HCT116 (cell line): ENCODE measurements around the gene PWWP3B. TPM values are rescaled to one million over a fixed set of nuclear protein-coding genes. Genes with fewer than 3 reads are reported as not detected.

Source experiments
- ATAC-seq: fragments of 200-7000 bp; cut with Tn5 transposase; 2 replicates; pipeline ENCODE4 v1.9.1; 2020; ENCODE audit warnings: mild to moderate bottlenecking, moderate library complexity
- Bru-seq: library from RNA; stranded (reverse); fragments of 400-500 nt; gene quantifications from one replicate; lab custom pipeline; 2021; lab: Mats Ljungman, UMichigan
- BruChase-seq, 2 experiments: library from RNA; stranded (reverse); fragments of 400-500 nt; gene quantifications; one replicate each; lab custom pipeline; 2021; lab: Mats Ljungman, UMichigan
- BruUV-seq: library from RNA; stranded (reverse); fragments of 400-500 nt; replicated peaks from 2 replicates; lab custom pipeline; 2021; lab: Mats Ljungman, UMichigan
- CTCF ChIA-PET: fragments of 300-600 bp; sonication (Branson Sonifier 250); formaldehyde crosslinking; loops from one replicate; lab custom pipeline; 2021; ENCODE audit warnings: antibody characterized with exemption; lab: Charles Lee
- POLR2A ChIA-PET: fragments of 300-600, 350-600 bp; sonication (Branson Sonifier 250); formaldehyde crosslinking; loops from one replicate; lab custom pipeline; 2021; ENCODE audit warnings: antibody characterized with exemption; lab: Charles Lee
- RAD21 ChIA-PET, 2 experiments: fragments of 300-600 bp; sonication (Branson Sonifier 250); formaldehyde crosslinking; loops; one replicate each; lab custom pipeline; 2023; ENCODE audit warnings: low total read pairs in 2 of 2; ENCODE audit not compliant: uncharacterized antibody in 2 of 2, unreplicated experiment in 2 of 2, low non-redundant PET in 1 of 2; lab: Charles Lee
- DNase-seq: peaks from one replicate; pipeline ENCODE4 v3.0.0-alpha.2; 2010; ENCODE audit warnings: low read depth, low spot score
- H2AFZ ChIP-seq: fragments of 200-600 bp; shearing (Covaris generic), sonication (generic); 2 replicates; pipeline ENCODE4 v1.6.1; 2017; ENCODE audit warnings: low read depth, mixed run types, mixed read lengths, antibody characterized with exemption, low read length; ENCODE audit not compliant: poor library complexity, severe bottlenecking
- H3K27ac ChIP-seq: 2 replicates; pipeline ENCODE4 v1.5.1; 2012; ENCODE audit warnings: low read depth, low read length
- H3K27me3 ChIP-seq: fragments of 200-600 bp; sonication (generic); 2 replicates; pipeline ENCODE4 v1.6.1; 2016; ENCODE audit warnings: mixed run types, low read length, mixed read lengths; ENCODE audit not compliant: insufficient read depth
- H3K36me3 ChIP-seq, 2 experiments: fragments of 200-500 bp in 1 of 2; fragments of 200-600 bp in 1 of 2; sonication (Bioruptor generic) in 1 of 2; sonication (generic) in 1 of 2; 2 replicates each; pipeline versions ENCODE4 v1.5.1 to v1.6.1; 2014 to 2016; ENCODE audit warnings: low read length in 2 of 2, inconsistent platforms in 1 of 2, mixed read lengths in 1 of 2, mixed run types in 1 of 2; ENCODE audit not compliant: insufficient read depth in 2 of 2, control insufficient read depth in 1 of 2
- H3K4me1 ChIP-seq, 2 experiments: fragments of 200-600 bp in 1 of 2; sonication (generic) in 1 of 2; 2 replicates each; pipeline versions ENCODE4 v1.5.1 to v1.6.1; 2012 to 2017; ENCODE audit warnings: low read length in 2 of 2, inconsistent platforms in 1 of 2, mild to moderate bottlenecking in 1 of 2, mixed read lengths in 1 of 2, mixed run types in 1 of 2, moderate library complexity in 1 of 2; ENCODE audit not compliant: insufficient read depth in 2 of 2, control insufficient read depth in 1 of 2
- H3K4me2 ChIP-seq: fragments of 200-600 bp; sonication (generic); 2 replicates; pipeline ENCODE4 v1.6.1; 2017; ENCODE audit warnings: mixed run types, low read length, mixed read lengths
- H3K4me3 ChIP-seq, 2 experiments: fragments of 200-600 bp in 1 of 2; sonication (generic) in 1 of 2; replicated peaks in 1 of 2; 2 replicates each; pipeline ENCODE4 v1.5.1; 2011 to 2016; ENCODE audit warnings: low read length in 2 of 2, control low read depth in 1 of 2, low read depth in 1 of 2, mild to moderate bottlenecking in 1 of 2, mixed read lengths in 1 of 2, mixed run types in 1 of 2
- H3K79me2 ChIP-seq: fragments of 200-600 bp; sonication (generic); 2 replicates; pipeline ENCODE4 v1.6.1; 2017; ENCODE audit warnings: mild to moderate bottlenecking, mixed run types, low read length, moderate library complexity, mixed read lengths; ENCODE audit not compliant: insufficient read depth
- H3K9ac ChIP-seq: fragments of 200-600 bp; sonication (generic); 2 replicates; pipeline ENCODE4 v1.6.1; 2016; ENCODE audit warnings: low read length, mixed read lengths
- H3K9me2 ChIP-seq: fragments of 200-600 bp; sonication (generic), shearing (Covaris generic); 2 replicates; pipeline ENCODE4 v1.6.1; 2017; ENCODE audit warnings: mixed run types, mild to moderate bottlenecking, moderate library complexity; ENCODE audit not compliant: insufficient read depth
- H3K9me3 ChIP-seq, 2 experiments: fragments of 200-500 bp in 1 of 2; fragments of 200-600 bp in 1 of 2; sonication (Bioruptor generic) in 1 of 2; sonication (generic) in 1 of 2; 2 replicates each; pipeline ENCODE4 v1.6.1; 2014 to 2017; ENCODE audit warnings: low read length in 2 of 2, mixed read lengths in 2 of 2, inconsistent platforms in 1 of 2, low read depth in 1 of 2, mild to moderate bottlenecking in 1 of 2, mixed run types in 1 of 2, moderate library complexity in 1 of 2; ENCODE audit not compliant: control insufficient read depth in 1 of 2, insufficient read depth in 1 of 2
- H4K20me1 ChIP-seq: fragments of 200-600 bp; sonication (generic), shearing (Covaris generic); 2 replicates; pipeline ENCODE4 v1.6.1; 2017; ENCODE audit warnings: mixed run types, mild to moderate bottlenecking, moderate library complexity; ENCODE audit not compliant: insufficient read depth
- CBX3 ChIP-seq: IDR thresholded peaks from 2 replicates; pipeline ENCODE4 v1.6.1; 2012; ENCODE audit warnings: low read depth
- CEBPB ChIP-seq: IDR thresholded peaks from 2 replicates; pipeline ENCODE4 v1.6.1; 2012; ENCODE audit warnings: low read depth
- EGR1 ChIP-seq: IDR thresholded peaks from 2 replicates; pipeline ENCODE4 v1.6.1; 2012; ENCODE audit warnings: low read depth
- ELF1 ChIP-seq: IDR thresholded peaks from 2 replicates; pipeline ENCODE4 v1.6.1; 2012; ENCODE audit warnings: low read depth, borderline replicate concordance
- EZH2 ChIP-seq: fragments of 200-600 bp; sonication (generic); IDR thresholded peaks from 2 replicates; pipeline ENCODE4 v1.6.1; 2017; ENCODE audit warnings: antibody characterized with exemption, mixed run types
- EZH2phosphoT487 ChIP-seq: fragments of 200-600 bp; IDR thresholded peaks from 2 replicates; pipeline ENCODE4 v1.6.1; 2018; ENCODE audit warnings: antibody characterized with exemption, borderline replicate concordance
- FOSL1 ChIP-seq: IDR thresholded peaks from 2 replicates; pipeline ENCODE4 v1.6.1; 2012; ENCODE audit warnings: low read depth
- JUND ChIP-seq: IDR thresholded peaks from 2 replicates; pipeline ENCODE4 v1.6.1; 2012
- POLR2A ChIP-seq: IDR thresholded peaks from 2 replicates; pipeline ENCODE4 v1.7.0; 2011; ENCODE audit warnings: borderline replicate concordance; ENCODE audit not compliant: insufficient read depth, insufficient read length; ENCODE audit errors: extremely low read depth
- POLR2AphosphoS5 ChIP-seq: IDR thresholded peaks from 2 replicates; pipeline ENCODE4 v1.6.1; 2011; ENCODE audit warnings: mild to moderate bottlenecking, low read depth, low read length, moderate library complexity
- SIN3A ChIP-seq: IDR thresholded peaks from 2 replicates; pipeline ENCODE4 v1.6.1; 2012; ENCODE audit warnings: low read depth
- SRF ChIP-seq: IDR thresholded peaks from 2 replicates; pipeline ENCODE4 v1.6.1; 2012; ENCODE audit warnings: low read depth
- intact Hi-C: fragments of 100-400 bp; cut with micrococcal nuclease; formaldehyde crosslinking; loops from 2 replicates; pipeline ENCODE4 v1.10.0; 2022
- long read RNA-seq: library from polyadenylated mRNA; unstranded; transcript quantifications from one replicate; pipeline ENCODE4 v2.0.0, GENCODE V29; 2021; ENCODE audit not compliant: unreplicated experiment
- polyA plus RNA-seq: library from polyadenylated mRNA; unstranded; fragments of >200 nt; gene quantifications from 2 replicates; pipeline ENCODE4 v1.2.1, GENCODE V29; 2012; ENCODE audit warnings: missing spikeins
- total RNA-seq: library from RNA; stranded (reverse); gene quantifications from one replicate; pipeline ENCODE4 v1.2.1, GENCODE V29; 2021; ENCODE audit not compliant: unreplicated experiment
- TF ChIP-seq, protein P1 (sequence below): IDR thresholded peaks from 2 replicates; pipeline ENCODE4 v1.6.1; 2012
- TF ChIP-seq, protein P2 (sequence below): IDR thresholded peaks from 2 replicates; pipeline ENCODE4 v1.6.1; 2011; ENCODE audit warnings: mild to moderate bottlenecking, low read length, moderate library complexity; ENCODE audit not compliant: insufficient replicate concordance; ENCODE audit errors: extremely low read depth
- TF ChIP-seq, protein P3 (sequence below): IDR thresholded peaks from 2 replicates; pipeline ENCODE4 v1.6.1; 2012

Gene PWWP3B
- total RNA-seq (3.4 TPM), Bru-seq, nascent RNA (percentile 44 among the genes with signal in this experiment), BruChase-seq, experiment 1, labeled RNA remaining after a 6-hour chase (percentile 33 among the genes with signal in this experiment), BruChase-seq, experiment 2, labeled RNA remaining after a 2-hour chase (percentile 50 among the genes with signal in this experiment)
- 0.57 and 0.90 TPM in 2 replicates for polyA plus RNA-seq
- long read RNA-seq, full-length matches to known transcripts, result 3 of 7 reads
- long read RNA-seq, partial matches to known transcripts, result 3 of 7 reads
- long read RNA-seq, other reads (novel, unspliced or antisense), result 1 of 7 reads

DNA sequence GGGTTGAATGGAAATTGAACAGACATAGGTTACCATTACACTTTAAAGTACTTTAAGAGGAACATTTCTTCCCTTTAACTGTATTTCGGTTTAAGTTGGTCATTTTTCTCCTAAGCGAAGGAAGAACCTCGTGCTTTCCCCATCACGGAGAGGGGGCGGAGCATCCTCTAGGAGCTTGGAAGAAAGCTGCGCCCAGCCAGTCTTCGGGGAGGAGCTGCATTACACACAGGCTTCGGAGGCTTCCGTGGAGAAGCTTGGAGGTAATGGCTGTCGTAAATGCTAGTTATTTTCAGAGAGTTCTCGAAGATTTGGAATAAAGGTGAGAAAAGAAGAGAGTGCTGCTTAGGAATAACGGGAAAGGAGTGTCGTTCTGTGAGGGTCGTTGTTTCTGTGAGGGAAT, at the start of gene PWWP3B:
TSS of gene PWWP3B (plus strand) at position 199 of the 400 bp plus-strand sequence. CDS start 37,128 bp downstream, outside the sequence.
- Histone ChIP-seq H3K9me2 (no peaks in the 10 kb centered on the region), H3K79me2 (no peaks in the 10 kb centered on the region), H3K4me2 (peak within 1 kb of the TSS; percentile 75), H3K9me3 (no peaks in the 10 kb centered on the region), H3K27ac (no peak within 1 kb of the TSS), H3K9ac (peak within 1 kb of the TSS; percentile 48), H2AFZ (peak within 1 kb of the TSS; percentile 91), H3K27me3 (no peaks in the 10 kb centered on the region), H3K4me1 (peaks cover 0 to 5% of the 10 kb centered on the region in 2 experiments; a peak in 1 of 4 replicates), H3K4me3 (peak within 1 kb of the TSS; percentile 44 to 56), H3K36me3 (no peaks in the 10 kb centered on the region), H4K20me1 (no peaks in the 10 kb centered on the region)
- POLR2A ChIA-PET, result no interaction called here
- TF ChIP-seq CBX3, result 0 out of 2 replicates have a peak, but pooled peaks have one; percentile 10
- no peak for TF ChIP-seq EGR1
- TF ChIP-seq, protein P1, sequence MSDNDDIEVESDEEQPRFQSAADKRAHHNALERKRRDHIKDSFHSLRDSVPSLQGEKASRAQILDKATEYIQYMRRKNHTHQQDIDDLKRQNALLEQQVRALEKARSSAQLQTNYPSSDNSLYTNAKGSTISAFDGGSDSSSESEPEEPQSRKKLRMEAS, result peak; percentile 70
- TF ChIP-seq POLR2AphosphoS5, result peak; percentile 57
- peak; percentile 21 for TF ChIP-seq POLR2A
- RAD21 ChIA-PET, result no interaction called here
- CTCF ChIA-PET, result no interaction called here
- ATAC-seq (peak; percentile 97), DNase-seq (peak; percentile 38)
- intact Hi-C loops, result no loop called here
- no TSS peak for BruUV-seq

DNA sequence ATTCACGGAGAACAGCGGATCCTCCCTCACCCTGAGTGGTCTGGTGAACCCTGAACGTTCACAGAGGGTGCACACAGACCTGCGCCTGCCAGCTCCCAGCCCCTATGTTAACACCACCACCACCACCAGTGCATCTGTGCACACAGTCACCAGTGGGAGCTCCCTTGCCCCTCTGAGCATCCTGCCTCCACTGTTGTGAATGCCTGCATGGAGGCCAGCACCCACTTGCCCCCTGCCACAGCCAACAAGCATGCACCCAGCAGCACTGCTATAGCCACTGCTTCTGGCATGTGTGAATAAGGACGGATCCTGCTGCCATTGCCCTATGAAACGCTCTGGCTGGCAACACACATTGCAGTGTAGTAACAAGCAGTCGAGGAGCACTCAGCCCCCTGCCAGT, 29.1 kb upstream of the PWWP3B start:
- RAD21 ChIA-PET, result no interaction called here
- no peaks in the 10 kb centered on the region for H4K20me1 ChIP-seq
- no peaks in the 10 kb centered on the region for H3K79me2 ChIP-seq
- POLR2A ChIA-PET, result no interaction called here
- no peak overlapping the region for H2AFZ ChIP-seq
- H3K27ac ChIP-seq, result no peak overlapping the region
- no peaks in the 10 kb centered on the region for H3K9me2 ChIP-seq
- ATAC-seq (no peak), DNase-seq (no peak)
- no peak overlapping the region for H3K4me3 ChIP-seq
- H3K27me3 ChIP-seq, result no peaks in the 10 kb centered on the region
- BruUV-seq, result no TSS peak
- H3K36me3 ChIP-seq, result no peaks in the 10 kb centered on the region
- no peak overlapping the region for H3K9ac ChIP-seq
- intact Hi-C loops, result no loop called here
- no peak overlapping the region for H3K4me2 ChIP-seq
- CTCF ChIA-PET, result no interaction called here
- H3K9me3 ChIP-seq, result no peaks in the 10 kb centered on the region
- no peaks in the 10 kb centered on the region for H3K4me1 ChIP-seq
- TF ChIP-seq, protein P2, sequence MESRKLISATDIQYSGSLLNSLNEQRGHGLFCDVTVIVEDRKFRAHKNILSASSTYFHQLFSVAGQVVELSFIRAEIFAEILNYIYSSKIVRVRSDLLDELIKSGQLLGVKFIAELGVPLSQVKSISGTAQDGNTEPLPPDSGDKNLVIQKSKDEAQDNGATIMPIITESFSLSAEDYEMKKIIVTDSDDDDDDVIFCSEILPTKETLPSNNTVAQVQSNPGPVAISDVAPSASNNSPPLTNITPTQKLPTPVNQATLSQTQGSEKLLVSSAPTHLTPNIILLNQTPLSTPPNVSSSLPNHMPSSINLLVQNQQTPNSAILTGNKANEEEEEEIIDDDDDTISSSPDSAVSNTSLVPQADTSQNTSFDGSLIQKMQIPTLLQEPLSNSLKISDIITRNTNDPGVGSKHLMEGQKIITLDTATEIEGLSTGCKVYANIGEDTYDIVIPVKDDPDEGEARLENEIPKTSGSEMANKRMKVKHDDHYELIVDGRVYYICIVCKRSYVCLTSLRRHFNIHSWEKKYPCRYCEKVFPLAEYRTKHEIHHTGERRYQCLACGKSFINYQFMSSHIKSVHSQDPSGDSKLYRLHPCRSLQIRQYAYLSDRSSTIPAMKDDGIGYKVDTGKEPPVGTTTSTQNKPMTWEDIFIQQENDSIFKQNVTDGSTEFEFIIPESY, result no peak
- TF ChIP-seq CEBPB (no peak), POLR2A (no peak), EZH2 (no peak), ELF1 (no peak), JUND (no peak), SIN3A (no peak), EZH2phosphoT487 (no peak), SRF (no peak), FOSL1 (no peak)
- TF ChIP-seq, protein P3, sequence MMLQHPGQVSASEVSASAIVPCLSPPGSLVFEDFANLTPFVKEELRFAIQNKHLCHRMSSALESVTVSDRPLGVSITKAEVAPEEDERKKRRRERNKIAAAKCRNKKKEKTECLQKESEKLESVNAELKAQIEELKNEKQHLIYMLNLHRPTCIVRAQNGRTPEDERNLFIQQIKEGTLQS, result no peak
